SK-N-MC (cell line): ENCODE results near the gene CADM4.

Source experiments
- DNase-seq: peaks from one replicate; pipeline ENCODE4 v3.0.0-alpha.2; 2011; ENCODE audit warnings: low read depth, low spot score
- H3K27ac ChIP-seq: fragments of 200-600 bp; sonication (generic); 2 replicates; pipeline ENCODE4 v1.5.1; 2016; ENCODE audit warnings: mixed run types
- H3K36me3 ChIP-seq: fragments of 200-600 bp; sonication (generic); 2 replicates; pipeline ENCODE4 v1.6.1; 2017; ENCODE audit warnings: antibody characterized with exemption, low read length, mixed read lengths; ENCODE audit not compliant: insufficient read depth
- H3K4me3 ChIP-seq: fragments of 200-600 bp; sonication (generic); 2 replicates; pipeline ENCODE4 v1.5.1; 2016
- H3K9ac ChIP-seq: fragments of 200-600 bp; sonication (generic); 2 replicates; pipeline ENCODE4 v1.8.0; 2017; ENCODE audit warnings: mixed run types, mixed read lengths; ENCODE audit not compliant: insufficient read length
- H3K9me3 ChIP-seq: fragments of 200-600 bp; sonication (generic); 2 replicates; pipeline ENCODE4 v1.6.1; 2017; ENCODE audit warnings: low read depth, mild to moderate bottlenecking, antibody characterized with exemption, low read length, moderate library complexity, mixed read lengths
- EZH2 ChIP-seq: fragments of 200-600 bp; sonication (generic); IDR thresholded peaks from one replicate; pipeline ENCODE4 v1.6.1; 2017; ENCODE audit warnings: antibody characterized with exemption
- FOXP2 ChIP-seq: optimal IDR thresholded peaks from 2 replicates; pipeline ENCODE3; 2011; ENCODE audit warnings: mild to moderate bottlenecking, moderate library complexity; ENCODE audit not compliant: insufficient read depth; ENCODE audit errors: extremely low read length, control extremely low read depth
- POLR2AphosphoS5 ChIP-seq: IDR thresholded peaks from 2 replicates; pipeline ENCODE4 v1.6.1; 2012; ENCODE audit warnings: mild to moderate bottlenecking, low read depth, low read length, borderline replicate concordance

CADM4 gene

GRCh38 chr19:43575955-43576878 lies 63.4 kb downstream of the CADM4 start:
- H3K9ac ChIP-seq = peak overlapping the region; percentile 22
- peak overlapping the region; percentile 48; the same call in 1 of the 2 replicates for H3K27ac ChIP-seq
- H3K4me3 ChIP-seq = peak overlapping the region; percentile 53; the same call in 1 of the 2 replicates
- H3K9me3 ChIP-seq = no peaks in the 10 kb centered on the region
- TF ChIP-seq POLR2AphosphoS5 = no peak
- no peak for TF ChIP-seq EZH2
- no peak for TF ChIP-seq FOXP2
- no peaks in the 10 kb centered on the region; the same call in 1 of the 2 replicates for H3K36me3 ChIP-seq
- no peak for DNase-seq

DNA sequence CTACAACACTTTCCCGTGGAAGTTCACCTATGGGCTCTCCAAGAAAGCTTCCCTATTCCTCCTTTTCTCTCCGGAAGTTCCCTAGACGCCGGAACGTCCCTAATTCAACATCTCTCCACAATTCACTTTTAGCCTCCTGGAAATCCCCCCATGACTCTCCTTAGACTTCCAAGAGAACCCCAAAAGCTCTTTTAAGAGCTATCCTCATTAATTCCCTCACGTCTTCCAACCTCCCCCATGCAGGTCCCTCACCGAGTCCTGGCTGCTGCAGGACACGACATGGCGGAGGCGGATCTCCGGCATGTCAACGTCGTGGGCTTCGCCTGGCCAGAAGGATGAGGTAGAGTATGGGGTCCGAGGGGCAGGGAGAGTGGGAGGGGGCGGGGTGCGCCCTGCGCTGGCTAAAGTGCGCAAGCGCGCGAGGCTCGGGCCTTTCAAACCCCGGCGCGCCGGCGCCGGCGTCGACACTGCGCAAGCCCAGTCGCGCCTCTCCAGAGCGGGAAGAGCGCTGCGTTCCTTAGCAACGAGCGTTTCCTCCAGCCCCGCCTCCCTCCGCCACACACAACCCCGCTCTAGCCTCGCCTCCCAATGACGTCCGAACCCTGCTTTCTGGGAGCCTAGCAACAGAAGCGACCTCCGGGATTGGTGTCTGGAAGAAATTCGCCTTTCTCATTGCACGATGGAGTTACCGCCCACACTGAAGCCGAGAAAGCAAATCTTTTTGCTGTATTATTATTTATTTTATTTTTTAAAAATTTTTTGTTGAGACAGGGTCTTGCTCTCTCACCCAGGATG lies 64.3 kb downstream of the CADM4 start, which contains the start of the genes PINLYP and XRCC1:
Gene PINLYP (plus strand): TSS at position 646 of the 795 bp plus-strand sequence. CDS start 1,391 bp downstream, outside the sequence.
Gene XRCC1 (minus strand): TSS at position 372 of the 795 bp plus-strand sequence. CDS start 69 bp downstream, at position 303.
- Histone ChIP-seq H3K27ac (peak within 1 kb of the TSS; percentile 48; the same call in 1 of the 2 replicates), H3K4me3 (peak within 1 kb of the TSS; percentile 80), H3K9ac (peak within 1 kb of the TSS; percentile 84), H3K36me3 (no peaks in the 10 kb centered on the region; the same call in 1 of the 2 replicates), H3K9me3 (no peaks in the 10 kb centered on the region)
- peak; percentile 88 for DNase-seq
- TF ChIP-seq EZH2 = no peak
- no peak for TF ChIP-seq FOXP2
- TF ChIP-seq POLR2AphosphoS5 = peak; percentile 85

DNA sequence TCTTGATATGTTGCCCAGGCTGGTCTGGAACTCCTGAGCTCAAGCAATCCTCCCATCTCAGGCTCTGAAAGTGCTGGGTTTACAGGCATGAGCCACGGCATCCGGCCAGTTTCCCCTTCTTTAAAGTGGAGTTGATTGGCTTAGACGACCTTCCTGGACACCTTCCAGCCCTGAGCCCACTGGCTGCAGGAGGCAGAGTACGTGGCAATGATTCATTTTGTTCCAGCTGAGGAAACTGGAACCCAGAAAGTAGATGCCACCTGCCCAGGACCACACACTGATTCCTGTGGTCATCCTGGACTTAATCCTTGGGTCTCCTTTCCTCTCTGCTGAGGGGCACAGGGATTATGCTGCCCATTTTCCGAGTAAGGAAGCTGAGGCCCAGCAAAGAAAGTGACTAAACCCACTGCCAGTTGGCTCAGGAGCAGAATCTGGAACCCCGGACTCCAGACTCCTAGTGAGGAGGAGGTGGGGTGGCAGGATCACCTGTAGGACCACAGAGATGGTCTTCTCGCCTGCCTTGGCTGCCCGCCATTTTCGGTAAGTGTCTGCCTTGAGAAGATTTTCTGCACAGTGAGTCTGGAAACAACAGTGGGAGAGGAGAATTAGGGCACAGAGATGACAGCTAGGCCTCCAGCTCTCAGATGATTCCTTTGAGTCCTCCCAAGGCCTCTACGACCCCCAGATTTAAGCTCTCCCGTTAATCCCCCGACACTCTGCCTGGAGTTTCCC lies 65.1 kb downstream of the CADM4 start:
- no peaks in the 10 kb centered on the region for H3K9me3 ChIP-seq
- no peak for DNase-seq
- TF ChIP-seq FOXP2 (no peak), EZH2 (no peak), POLR2AphosphoS5 (no peak)
- peak overlapping the region; percentile 80 for H3K4me3 ChIP-seq
- peak overlapping the region; percentile 84 for H3K9ac ChIP-seq
- H3K36me3 ChIP-seq = no peaks in the 10 kb centered on the region; the same call in 1 of the 2 replicates
- 0 out of 2 replicates have a peak overlapping the region, but pooled peaks have one; percentile 14 for H3K27ac ChIP-seq
